ENCODE data around the gene SBF2. TPM values are rescaled to one million over a fixed set of nuclear protein-coding genes. Genes with fewer than 3 reads are reported as not detected.
A peak's percentile ranks its signal among the peaks of the same experiment; 100 is the strongest.

SBF2 gene
- total and polyA plus RNA-seq, 2 of the 13 experiments (the other 11 are each of a cell fraction or from before 2014, with no cell fraction given): 24.0 to 45.8 TPM

DNA sequence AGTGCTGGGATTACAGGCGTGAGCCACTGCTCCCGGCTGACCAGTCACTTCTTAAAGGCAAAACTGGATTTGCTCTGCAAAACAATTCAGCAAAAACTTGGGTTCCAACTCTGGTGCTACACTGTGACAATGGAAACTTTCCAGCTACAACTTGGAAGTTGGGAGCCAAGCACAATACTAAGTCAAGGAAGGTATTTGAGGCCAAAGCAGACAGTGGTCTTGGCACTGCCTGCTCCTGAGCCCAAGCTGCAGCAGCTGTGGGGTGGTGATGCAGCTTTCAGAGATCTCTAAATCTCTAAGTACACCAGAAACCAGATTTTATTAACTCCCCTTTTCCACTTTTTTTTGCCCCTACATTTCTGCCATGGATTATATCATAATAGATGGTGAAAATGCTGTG, 28.4 kb upstream of the SBF2 start:
- Histone ChIP-seq H3K4me1 (ENCODE audit: insufficient read depth, low read length) (peaks cover 78% of the 10 kb centered on the region), H3K9me3 (ENCODE audit: low read length) (no peaks in the 10 kb centered on the region), H4K20me1 (ENCODE audit: insufficient read depth, low read length) (no peaks in the 10 kb centered on the region), H3K9ac (ENCODE audit: insufficient read depth, low read depth, low read length) (peak overlapping the region; percentile 43), H3K4me2 (ENCODE audit: low read depth, low read length) (peak overlapping the region; percentile 79), H2AFZ (ENCODE audit: low read length) (no peak overlapping the region), H3K27me3 (ENCODE audit: control insufficient read depth in 1 of 2, insufficient read depth in 2 of 2, low read length in 2 of 2) (no peaks in the 10 kb centered on the region), H3K79me2 (ENCODE audit: insufficient read depth, low read length) (no peaks in the 10 kb centered on the region), H3K27ac (ENCODE audit: extremely low read length, insufficient read depth, low read length) (peak overlapping the region; percentile 60), H3K36me3 (replicated peaks in 1 of 2; ENCODE audit: control insufficient read depth in 1 of 2, insufficient read depth in 2 of 2, low read length in 2 of 2) (no peaks in the 10 kb centered on the region), H3K4me3 (replicated peaks in 1 of 3; ENCODE audit: insufficient read depth in 1 of 3, low read depth in 2 of 3, low read length in 3 of 3) (peak overlapping the region in 2 of 3 experiments; percentile 38 to 56; a peak in 2 of 6 replicates)
- ATAC-seq (no peak), DNase-seq (ENCODE audit: low spot score) (no peak), FAIRE-seq (no peak)
- no TSS peak for BruUV-seq (replicated peaks)
- TF ChIP-seq YEATS2 (CRISPR knock-in tag; IDR thresholded peaks at IDR 0.05; ENCODE audit: borderline replicate concordance): peak; percentile 8; the same call in 1 of the 2 replicates
- no peak for TF ChIP-seq ZNF343 (CRISPR knock-in tag; IDR thresholded peaks at IDR 0.05)
- peak; percentile 43; the same call in 1 of the 2 replicates for TF ChIP-seq ZNF816 (CRISPR knock-in tag; IDR thresholded peaks at IDR 0.05; ENCODE audit: borderline replicate concordance)
- ChIA-PET POLR2A (interaction anchor here (0.9 to 1.5 kb wide), 5 partner anchors 13 to 20 kb away, joined by 3 to 4 read pairs (median 3); partner anchors contain the start of gene ADM), CTCF (ENCODE audit: low intra/inter-chr PET ratio, low total read pairs) (interaction anchor here (0.7 to 1.9 kb wide), 6 partner anchors 14 to 460 kb away, joined by 3 to 16 read pairs (median 4); no protein-coding TSS in a partner anchor)
- 90% methylated on average over 2 of the region's 2 CpGs for WGBS (ENCODE audit: low lambda C conversion rate)
- intact Hi-C loops (cut with micrococcal nuclease; ENCODE audit: unreplicated experiment) (loop anchor here (2.0 to 5.0 kb wide), 2 partner anchors 14 to 460 kb away; no protein-coding TSS in a partner anchor), in situ Hi-C loops (cut with HindIII; ENCODE audit: extremely low pct_ligation_motif_present, low pct_unique_long_range_greater_than_20kb) (loop anchor here (10.0 kb wide), 2 partner anchors 468 to 558 kb away; no protein-coding TSS in a partner anchor)

DNA sequence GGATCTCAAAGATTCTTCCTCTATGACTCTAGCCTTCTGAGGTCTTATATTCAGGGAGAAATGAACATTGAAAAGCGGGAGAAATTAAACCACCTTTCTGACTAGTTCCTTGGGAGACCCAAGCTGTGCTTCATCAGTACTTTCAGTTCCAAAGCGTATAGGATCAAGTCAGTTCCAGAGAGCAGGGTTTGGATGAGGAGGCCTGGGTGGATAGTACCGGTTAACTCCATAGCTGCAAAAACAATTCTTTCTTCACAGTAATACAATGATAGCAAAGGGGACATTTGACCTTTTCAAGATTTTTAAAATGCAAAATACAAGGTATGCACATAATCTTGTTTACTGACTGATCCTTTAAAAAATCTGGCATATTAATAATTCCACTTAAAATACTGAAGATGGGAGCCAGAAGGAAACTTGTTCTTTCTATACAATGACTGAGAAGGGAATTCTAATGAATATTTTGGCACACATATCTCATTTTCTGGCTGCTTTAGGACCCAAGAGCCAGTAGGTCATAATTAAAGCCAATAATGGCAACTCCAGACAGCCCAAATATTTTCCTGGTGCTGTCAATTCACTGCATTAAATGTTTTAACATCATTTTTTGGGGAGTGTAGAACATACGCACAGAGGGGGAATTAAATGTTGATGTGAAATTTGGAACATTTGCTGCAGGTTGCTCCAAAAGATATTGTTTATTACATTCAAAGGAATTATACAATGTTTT, 26.9 kb upstream of the SBF2 start:
- H3K9me3 ChIP-seq (ENCODE audit: low read length): no peaks in the 10 kb centered on the region
- no peak overlapping the region for H3K4me3 ChIP-seq (replicated peaks in 1 of 3; ENCODE audit: insufficient read depth in 1 of 3, low read depth in 2 of 3, low read length in 3 of 3)
- H3K79me2 ChIP-seq (ENCODE audit: insufficient read depth, low read length): no peaks in the 10 kb centered on the region
- CTCF ChIA-PET (ENCODE audit: low intra/inter-chr PET ratio, low total read pairs): no interaction called here
- H3K4me1 ChIP-seq (ENCODE audit: insufficient read depth, low read length): peaks cover 72% of the 10 kb centered on the region
- DNase-seq (ENCODE audit: low spot score): no peak
- no peak overlapping the region for H3K9ac ChIP-seq (ENCODE audit: insufficient read depth, low read depth, low read length)
- POLR2A ChIA-PET: interaction anchor here (1.2 to 1.5 kb wide), 2 partner anchors 11 to 561 kb away, joined by 3 to 4 read pairs; no protein-coding TSS in a partner anchor
- H3K27me3 ChIP-seq (ENCODE audit: control insufficient read depth in 1 of 2, insufficient read depth in 2 of 2, low read length in 2 of 2): no peaks in the 10 kb centered on the region
- intact Hi-C loops (cut with micrococcal nuclease; ENCODE audit: unreplicated experiment) (loop anchor here (5.0 kb wide), 1 partner anchor 459 kb away; no protein-coding TSS in a partner anchor), in situ Hi-C loops (cut with HindIII; ENCODE audit: extremely low pct_ligation_motif_present, low pct_unique_long_range_greater_than_20kb) (loop anchor here (10.0 kb wide), 2 partner anchors 466 to 556 kb away; no protein-coding TSS in a partner anchor)
- no peaks in the 10 kb centered on the region for H4K20me1 ChIP-seq (ENCODE audit: insufficient read depth, low read length)
- ATAC-seq: no peak
- H3K4me2 ChIP-seq (ENCODE audit: low read depth, low read length): no peak overlapping the region
- no peak for FAIRE-seq
- H3K36me3 ChIP-seq (replicated peaks in 1 of 2; ENCODE audit: control insufficient read depth in 1 of 2, insufficient read depth in 2 of 2, low read length in 2 of 2): no peaks in the 10 kb centered on the region
- BruUV-seq (replicated peaks): no TSS peak
- H3K27ac ChIP-seq (ENCODE audit: extremely low read length, insufficient read depth, low read length): no peak overlapping the region
- no peak overlapping the region for H2AFZ ChIP-seq (ENCODE audit: low read length)
- WGBS (ENCODE audit: low lambda C conversion rate): 94% methylated on average over 4 of the region's 4 CpGs
- no peak for TF ChIP-seq ZNF557 (CRISPR knock-in tag; IDR thresholded peaks at IDR 0.05)
- TF ChIP-seq, protein P1, sequence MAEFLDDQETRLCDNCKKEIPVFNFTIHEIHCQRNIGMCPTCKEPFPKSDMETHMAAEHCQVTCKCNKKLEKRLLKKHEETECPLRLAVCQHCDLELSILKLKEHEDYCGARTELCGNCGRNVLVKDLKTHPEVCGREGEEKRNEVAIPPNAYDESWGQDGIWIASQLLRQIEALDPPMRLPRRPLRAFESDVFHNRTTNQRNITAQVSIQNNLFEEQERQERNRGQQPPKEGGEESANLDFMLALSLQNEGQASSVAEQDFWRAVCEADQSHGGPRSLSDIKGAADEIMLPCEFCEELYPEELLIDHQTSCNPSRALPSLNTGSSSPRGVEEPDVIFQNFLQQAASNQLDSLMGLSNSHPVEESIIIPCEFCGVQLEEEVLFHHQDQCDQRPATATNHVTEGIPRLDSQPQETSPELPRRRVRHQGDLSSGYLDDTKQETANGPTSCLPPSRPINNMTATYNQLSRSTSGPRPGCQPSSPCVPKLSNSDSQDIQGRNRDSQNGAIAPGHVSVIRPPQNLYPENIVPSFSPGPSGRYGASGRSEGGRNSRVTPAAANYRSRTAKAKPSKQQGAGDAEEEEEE (CRISPR knock-in tag; IDR thresholded peaks at IDR 0.05; ENCODE audit: borderline replicate concordance): no peak
- no peak for TF ChIP-seq FOXP1 (IDR thresholded peaks at IDR 0.05)
- TF ChIP-seq FOXP1 (CRISPR knock-in tag; IDR thresholded peaks at IDR 0.05): no peak
- TF ChIP-seq, protein P2, sequence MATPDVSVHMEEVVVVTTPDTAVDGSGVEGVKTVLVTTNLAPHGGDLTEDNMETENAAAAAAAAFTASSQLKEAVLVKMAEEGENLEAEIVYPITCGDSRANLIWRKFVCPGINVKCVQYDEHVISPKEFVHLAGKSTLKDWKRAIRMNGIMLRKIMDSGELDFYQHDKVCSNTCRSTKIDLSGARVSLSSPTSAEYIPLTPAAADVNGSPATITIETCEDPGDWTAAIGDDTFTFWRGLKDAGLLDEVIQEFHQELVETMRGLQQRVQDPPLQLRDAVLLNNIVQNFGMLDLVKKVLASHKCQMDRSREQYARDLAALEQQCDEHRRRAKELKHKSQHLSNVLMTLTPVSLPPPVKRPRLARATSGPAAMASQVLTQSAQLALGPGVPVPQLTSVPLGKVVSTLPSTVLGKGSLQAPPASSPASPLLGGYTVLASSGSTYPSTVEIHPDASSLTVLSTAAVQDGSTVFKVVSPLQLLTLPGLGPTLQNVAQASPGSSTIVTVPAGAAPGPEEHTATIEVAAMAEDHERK (CRISPR knock-in tag; IDR thresholded peaks at IDR 0.05; ENCODE audit: low read depth): no peak
- TF ChIP-seq ZMYM4 (CRISPR knock-in tag; IDR thresholded peaks at IDR 0.05): no peak
- TF ChIP-seq ZNF720 (CRISPR knock-in tag; IDR thresholded peaks at IDR 0.05): no peak
- no peak for TF ChIP-seq ETV6 (CRISPR knock-in tag; conservative IDR thresholded peaks at IDR 0.05)
- no peak for TF ChIP-seq ZNF556 (CRISPR knock-in tag; IDR thresholded peaks at IDR 0.05; ENCODE audit: borderline replicate concordance)
- no peak for TF ChIP-seq ZSCAN31 (CRISPR knock-in tag; IDR thresholded peaks at IDR 0.05; ENCODE audit: low read depth)
- no peak for TF ChIP-seq ZKSCAN1 (IDR thresholded peaks at IDR 0.05; ENCODE audit: low read length)
